Measurements from ENCODE around the gene COX7A1.

Gene COX7A1

GRCh38 chr19:36111200-36111539 lies 41.1 kb downstream of the COX7A1 start:
- no peak for DNase-seq

GRCh38 chr19:36110487-36111199 lies 41.6 kb downstream of the COX7A1 start, which contains the start of gene OVOL3:
OVOL3 (plus strand) TSS chr19:36111143; CDS start chr19:36111203, 60 bp downstream.
- DNase-seq: no peak

- no peak for DNase-seq
Observed at GRCh38 chr19:36108684-36109083, 43.6 kb downstream of the COX7A1 start.

- DNase-seq: no peak
Observed at GRCh38 chr19:36106991-36107390, 45.3 kb downstream of the COX7A1 start.

- DNase-seq: no peak
Observed at GRCh38 chr19:36106441-36106840, 45.8 kb downstream of the COX7A1 start.

GRCh38 chr19:36103842-36104552 lies 48.2 kb downstream of the COX7A1 start:
- no peak for DNase-seq

- DNase-seq: no peak
Observed at GRCh38 chr19:36103040-36103626, 49.1 kb downstream of the COX7A1 start.

GRCh38 chr19:36101550-36102327 lies 50.5 kb downstream of the COX7A1 start:
- no peak for DNase-seq

Measured in SW 1271 (cell line).